Measurements from ENCODE around the gene DRD1.

GRCh38 chr5:175460126-175460525 is 16.1 kb upstream of the DRD1 start:
- peak; percentile 59 for TF ChIP-seq CTCF (IDR thresholded peaks at IDR 0.05)
- no peak for TF ChIP-seq RFX5 (IDR thresholded peaks at IDR 0.05; ENCODE audit: low read length)
- TF ChIP-seq RXRA (IDR thresholded peaks at IDR 0.05; ENCODE audit: borderline replicate concordance, low read depth), result no peak
- TF ChIP-seq POLR2AphosphoS5 (IDR thresholded peaks at IDR 0.05; ENCODE audit: low read depth, low read length), result no peak
- TF ChIP-seq RAD21 (IDR thresholded peaks at IDR 0.05; ENCODE audit: low read length), result peak; percentile 51
- no peak for TF ChIP-seq EZH2phosphoT487 (IDR thresholded peaks at IDR 0.05; ENCODE audit: borderline replicate concordance, low read depth)
- no peak for TF ChIP-seq GABPA (IDR thresholded peaks at IDR 0.05; ENCODE audit: low read depth)
- no peak for TF ChIP-seq USF2 (IDR thresholded peaks at IDR 0.05; ENCODE audit: borderline replicate concordance, low read depth, low read length)
- no peak for TF ChIP-seq MEF2A (IDR thresholded peaks at IDR 0.05; ENCODE audit: borderline replicate concordance, low read depth)
- TF ChIP-seq NRF1 (IDR thresholded peaks at IDR 0.05; ENCODE audit: low read depth, low read length), result no peak
- TF ChIP-seq USF1 (IDR thresholded peaks at IDR 0.05; ENCODE audit: borderline replicate concordance, low read depth), result no peak

Measured in SK-N-SH (cell line).